ENCODE measurements around the gene MRPL39.
"Not testable (repeated sequence)": the region's sequence is repeated elsewhere in the genome, so short reads cannot be mapped to it uniquely, and the experiment has no call there.

The MRPL39 gene

DNA sequence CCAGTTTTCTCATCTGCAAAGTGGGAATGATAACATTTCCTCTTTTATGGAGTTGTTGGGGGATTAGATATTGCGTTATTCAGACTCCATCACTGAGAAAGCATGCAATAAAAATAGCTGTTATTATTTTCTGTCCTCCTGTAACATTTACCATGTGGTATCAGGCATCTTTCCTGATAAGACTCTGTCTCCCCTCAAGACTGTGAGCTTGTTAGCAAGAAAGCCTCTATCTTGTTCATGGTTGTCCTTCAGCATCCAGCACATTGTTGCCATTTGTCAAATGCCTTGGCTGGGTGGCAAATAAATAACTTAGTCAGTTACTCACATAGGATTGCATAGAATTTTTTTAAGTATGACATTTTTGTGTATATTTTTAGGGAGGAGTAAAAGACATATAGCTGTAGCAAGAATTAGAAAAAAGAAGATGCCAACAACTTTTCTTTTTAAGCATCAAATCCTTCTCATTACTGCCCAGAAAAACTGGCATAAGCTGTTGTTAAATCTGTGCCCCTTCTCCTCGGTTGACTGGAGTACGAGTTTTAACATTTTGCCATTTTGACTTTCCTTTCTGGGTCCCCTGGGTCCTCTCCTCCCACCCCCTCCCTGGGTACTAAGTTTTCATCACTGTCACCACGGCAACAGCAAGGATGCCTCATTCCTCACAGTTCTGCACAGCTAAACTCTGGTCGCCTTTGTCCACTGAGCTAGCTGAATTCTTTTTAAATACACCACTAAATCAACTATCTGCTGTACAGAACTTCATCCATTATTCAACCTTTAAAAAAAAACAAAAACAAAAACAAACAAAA is 30.8 kb upstream of the MRPL39 start:
- Histone ChIP-seq H3K4me3 (replicated peaks; ENCODE audit: low read depth, low read length) (peak overlapping the region; percentile 86; the same call in 1 of the 2 replicates), H3K36me3 (ENCODE audit: control insufficient read depth, insufficient read depth, low read length) (no peaks in the 10 kb centered on the region), H3K27me3 (replicated peaks; ENCODE audit: control insufficient read depth, insufficient read depth, low read length) (no peaks in the 10 kb centered on the region)
- no peak for DNase-seq (ENCODE audit: extremely low read depth, insufficient read length)
- TF ChIP-seq, protein P1, sequence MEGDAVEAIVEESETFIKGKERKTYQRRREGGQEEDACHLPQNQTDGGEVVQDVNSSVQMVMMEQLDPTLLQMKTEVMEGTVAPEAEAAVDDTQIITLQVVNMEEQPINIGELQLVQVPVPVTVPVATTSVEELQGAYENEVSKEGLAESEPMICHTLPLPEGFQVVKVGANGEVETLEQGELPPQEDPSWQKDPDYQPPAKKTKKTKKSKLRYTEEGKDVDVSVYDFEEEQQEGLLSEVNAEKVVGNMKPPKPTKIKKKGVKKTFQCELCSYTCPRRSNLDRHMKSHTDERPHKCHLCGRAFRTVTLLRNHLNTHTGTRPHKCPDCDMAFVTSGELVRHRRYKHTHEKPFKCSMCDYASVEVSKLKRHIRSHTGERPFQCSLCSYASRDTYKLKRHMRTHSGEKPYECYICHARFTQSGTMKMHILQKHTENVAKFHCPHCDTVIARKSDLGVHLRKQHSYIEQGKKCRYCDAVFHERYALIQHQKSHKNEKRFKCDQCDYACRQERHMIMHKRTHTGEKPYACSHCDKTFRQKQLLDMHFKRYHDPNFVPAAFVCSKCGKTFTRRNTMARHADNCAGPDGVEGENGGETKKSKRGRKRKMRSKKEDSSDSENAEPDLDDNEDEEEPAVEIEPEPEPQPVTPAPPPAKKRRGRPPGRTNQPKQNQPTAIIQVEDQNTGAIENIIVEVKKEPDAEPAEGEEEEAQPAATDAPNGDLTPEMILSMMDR (IDR thresholded peaks at IDR 0.05; ENCODE audit: insufficient read depth, low read length, poor library complexity, severe bottlenecking): no peak

DNA sequence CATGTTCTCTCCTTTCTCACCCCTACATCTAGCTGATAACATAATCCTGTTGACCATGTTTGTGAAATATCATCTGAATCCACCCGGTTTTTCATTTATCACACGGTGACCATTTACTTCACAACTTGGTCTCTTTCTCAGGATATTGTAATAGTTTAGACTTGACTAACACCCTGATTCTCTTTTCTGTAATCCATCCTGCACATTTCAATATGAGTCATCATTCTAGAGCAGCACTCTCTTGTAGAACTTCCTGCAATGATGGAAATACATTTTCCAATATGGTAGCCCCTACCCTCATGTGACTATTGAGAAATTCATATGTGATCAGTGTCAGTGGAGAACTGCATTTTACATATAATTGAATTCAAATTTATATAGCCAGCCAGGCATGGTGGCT is 29.4 kb upstream of the MRPL39 start:
- Histone ChIP-seq H3K27me3 (replicated peaks; ENCODE audit: control insufficient read depth, insufficient read depth, low read length) (no peaks in the 10 kb centered on the region), H3K36me3 (ENCODE audit: control insufficient read depth, insufficient read depth, low read length) (no peaks in the 10 kb centered on the region), H3K4me3 (replicated peaks; ENCODE audit: low read depth, low read length) (no peak overlapping the region)
- TF ChIP-seq, protein P1 (IDR thresholded peaks at IDR 0.05; ENCODE audit: insufficient read depth, low read length, poor library complexity, severe bottlenecking): no peak
- DNase-seq (ENCODE audit: extremely low read depth, insufficient read length): peak; percentile 35

DNA sequence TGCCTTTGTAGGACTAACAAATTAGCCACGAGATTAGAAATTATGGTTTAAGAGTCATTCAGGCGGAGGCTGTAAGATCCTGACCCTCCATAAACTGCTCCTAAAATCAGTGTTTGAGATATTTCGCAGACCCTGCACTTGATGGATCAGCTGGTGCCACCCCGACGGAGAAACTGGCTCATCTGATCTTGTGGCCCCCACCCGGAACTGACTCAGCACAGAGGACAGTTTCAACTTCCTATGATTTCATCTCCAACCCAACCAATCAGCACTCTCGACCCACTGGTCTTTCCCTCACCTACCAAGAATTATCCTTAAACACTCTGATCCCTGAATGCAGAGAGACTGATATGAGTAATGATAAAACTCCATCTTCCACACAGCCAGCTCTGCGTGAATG is 28.0 kb upstream of the MRPL39 start:
- H3K27me3 ChIP-seq (replicated peaks; ENCODE audit: control insufficient read depth, insufficient read depth, low read length): no peaks in the 10 kb centered on the region
- no peaks in the 10 kb centered on the region for H3K36me3 ChIP-seq (ENCODE audit: control insufficient read depth, insufficient read depth, low read length)
- no peak overlapping the region for H3K4me3 ChIP-seq (replicated peaks; ENCODE audit: low read depth, low read length)
- TF ChIP-seq, protein P1 (IDR thresholded peaks at IDR 0.05; ENCODE audit: insufficient read depth, low read length, poor library complexity, severe bottlenecking): no peak
- no peak for DNase-seq (ENCODE audit: extremely low read depth, insufficient read length)

DNA sequence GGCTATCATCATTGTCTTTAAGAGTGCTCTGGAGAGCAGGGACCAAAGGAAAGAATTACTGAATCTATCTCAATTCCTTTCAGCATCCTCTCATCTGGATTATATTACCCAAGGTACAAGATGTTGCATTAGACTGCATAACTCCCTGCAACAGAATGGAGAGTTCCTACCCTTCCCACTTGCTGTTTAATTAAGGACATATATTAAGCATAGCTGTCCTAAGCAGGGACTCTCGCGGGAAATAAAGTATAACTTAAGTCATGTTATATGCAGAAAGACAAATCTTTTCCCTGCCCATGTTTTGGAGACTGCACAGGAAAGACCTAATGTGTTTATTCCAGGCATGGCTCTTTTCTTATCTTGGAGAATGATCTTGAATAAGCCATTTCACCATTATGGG is 25.0 kb upstream of the MRPL39 start:
- no peak overlapping the region for H3K4me3 ChIP-seq (replicated peaks; ENCODE audit: low read depth, low read length)
- TF ChIP-seq, protein P1 (IDR thresholded peaks at IDR 0.05; ENCODE audit: insufficient read depth, low read length, poor library complexity, severe bottlenecking): no peak
- DNase-seq (ENCODE audit: extremely low read depth, insufficient read length): no peak
- H3K36me3 ChIP-seq (ENCODE audit: control insufficient read depth, insufficient read depth, low read length): no peaks in the 10 kb centered on the region
- no peaks in the 10 kb centered on the region for H3K27me3 ChIP-seq (replicated peaks; ENCODE audit: control insufficient read depth, insufficient read depth, low read length)

DNA sequence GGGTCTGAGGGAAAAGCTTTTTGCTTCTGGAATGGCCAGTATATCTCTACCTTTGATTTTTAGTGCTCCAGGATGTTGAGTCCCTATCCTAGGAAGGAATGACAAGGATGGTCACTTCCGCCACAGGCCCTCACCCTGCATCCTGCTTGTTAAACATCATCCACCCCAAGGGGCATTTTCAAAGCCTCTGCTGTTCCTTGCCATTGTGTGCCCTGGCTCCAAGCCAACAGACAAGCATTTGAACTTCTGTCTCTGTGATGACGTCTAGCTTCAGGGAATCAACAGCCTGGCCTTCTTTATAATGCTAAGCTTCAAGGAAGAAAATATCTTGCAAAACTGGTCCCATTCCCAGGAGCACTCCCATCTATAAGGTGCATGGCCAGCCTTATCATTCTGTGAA is 19.5 kb upstream of the MRPL39 start:
- DNase-seq (ENCODE audit: extremely low read depth, insufficient read length): no peak
- TF ChIP-seq, protein P1 (IDR thresholded peaks at IDR 0.05; ENCODE audit: insufficient read depth, low read length, poor library complexity, severe bottlenecking): no peak
- Histone ChIP-seq H3K4me3 (replicated peaks; ENCODE audit: low read depth, low read length) (no peak overlapping the region), H3K36me3 (ENCODE audit: control insufficient read depth, insufficient read depth, low read length) (no peaks in the 10 kb centered on the region), H3K27me3 (replicated peaks; ENCODE audit: control insufficient read depth, insufficient read depth, low read length) (no peaks in the 10 kb centered on the region)

DNA sequence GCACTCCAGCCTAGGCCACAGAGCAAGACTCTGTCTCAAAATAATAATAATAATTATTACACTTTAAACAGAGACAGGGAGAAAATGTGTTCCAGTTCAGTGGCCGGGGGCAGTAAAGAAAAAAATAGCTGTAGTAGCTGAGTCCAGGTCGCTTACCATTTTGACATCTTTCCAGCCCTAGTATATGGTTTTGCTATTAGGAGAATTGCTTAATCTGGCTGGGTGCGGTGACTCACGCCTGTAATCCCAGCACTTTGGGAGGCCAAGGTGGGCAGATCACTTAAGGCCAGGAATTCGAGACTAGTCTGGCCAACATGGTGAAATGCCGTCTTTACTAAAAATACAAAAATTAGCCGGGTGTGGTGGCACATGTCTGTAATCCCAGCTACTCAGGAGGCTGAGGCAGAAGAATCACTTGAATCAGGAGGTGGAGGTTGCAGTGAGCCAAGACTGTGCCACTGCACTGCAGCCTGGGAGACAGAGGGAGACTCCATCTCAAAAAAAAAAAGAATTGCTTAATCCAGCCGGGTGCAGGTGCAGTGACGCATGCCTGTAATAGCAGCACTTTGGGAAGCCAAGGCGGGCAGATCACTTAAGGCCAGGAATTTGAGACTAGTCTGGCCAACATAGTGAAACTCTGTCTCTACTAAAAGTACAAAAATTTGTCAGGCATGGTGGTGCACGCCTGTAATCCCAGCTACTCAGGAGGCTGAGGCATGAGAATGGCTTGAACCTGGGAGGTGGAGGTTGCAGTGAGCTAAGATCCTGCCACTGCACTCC is 18.7 kb upstream of the MRPL39 start:
- not testable (repeated sequence) for H3K27me3 ChIP-seq (replicated peaks; ENCODE audit: control insufficient read depth, insufficient read depth, low read length); DNase-seq (ENCODE audit: extremely low read depth, insufficient read length); H3K4me3 ChIP-seq (replicated peaks; ENCODE audit: low read depth, low read length); H3K36me3 ChIP-seq (ENCODE audit: control insufficient read depth, insufficient read depth, low read length)
